ENCODE results near the gene MAML1. TPM values are rescaled to one million over a fixed set of nuclear protein-coding genes. Genes with fewer than 3 reads are reported as not detected.
A peak's percentile ranks its signal among the peaks of the same experiment; 100 is the strongest.

Gene MAML1
- total RNA-seq, 2 donors from 2014 or later, result 18.1 to 18.2 TPM

DNA sequence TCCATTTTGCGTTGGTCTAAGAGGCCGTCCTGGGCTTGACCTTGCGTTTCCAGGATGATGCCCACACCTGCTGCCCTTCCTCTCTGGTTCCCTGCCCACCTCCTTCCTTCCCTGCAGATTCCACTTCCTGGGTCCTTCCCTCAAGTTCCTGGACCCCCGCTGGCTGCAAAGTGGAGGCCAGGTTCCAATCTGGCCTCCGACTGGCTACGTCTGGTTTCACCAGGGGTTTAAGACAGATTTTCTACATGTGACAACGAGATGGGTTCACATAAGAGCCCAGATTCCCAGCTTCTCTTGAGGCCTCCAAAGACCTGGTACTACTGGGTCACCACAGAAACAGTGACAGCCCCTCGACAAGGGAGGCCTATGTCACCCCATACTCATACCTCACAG is 71.9 kb downstream of the MAML1 start:
- Histone ChIP-seq H3K4me3 (no peak overlapping the region), H3K27ac (peak overlapping the region in 3 of 4 donors; percentile 85 to 95 (median 94)), H3K36me3 (replicated peaks in 1 of 2; ENCODE audit: insufficient read depth in 1 of 2, low read depth in 2 of 2) (peaks cover 0 to 5% of the 10 kb centered on the region in 2 donors), H3K9me3 (no peaks in the 10 kb centered on the region), H3K27me3 (no peaks in the 10 kb centered on the region), H3K4me1 (peaks cover 52% of the 10 kb centered on the region)
- WGBS, 2 donors, result 73 to 81% methylated on average over 6 to 8 of the region's 8 CpGs
- ATAC-seq (no peak), DNase-seq (no peak)
- TF ChIP-seq POLR2A (IDR thresholded peaks at IDR 0.05), result no peak
- TF ChIP-seq, protein P1, sequence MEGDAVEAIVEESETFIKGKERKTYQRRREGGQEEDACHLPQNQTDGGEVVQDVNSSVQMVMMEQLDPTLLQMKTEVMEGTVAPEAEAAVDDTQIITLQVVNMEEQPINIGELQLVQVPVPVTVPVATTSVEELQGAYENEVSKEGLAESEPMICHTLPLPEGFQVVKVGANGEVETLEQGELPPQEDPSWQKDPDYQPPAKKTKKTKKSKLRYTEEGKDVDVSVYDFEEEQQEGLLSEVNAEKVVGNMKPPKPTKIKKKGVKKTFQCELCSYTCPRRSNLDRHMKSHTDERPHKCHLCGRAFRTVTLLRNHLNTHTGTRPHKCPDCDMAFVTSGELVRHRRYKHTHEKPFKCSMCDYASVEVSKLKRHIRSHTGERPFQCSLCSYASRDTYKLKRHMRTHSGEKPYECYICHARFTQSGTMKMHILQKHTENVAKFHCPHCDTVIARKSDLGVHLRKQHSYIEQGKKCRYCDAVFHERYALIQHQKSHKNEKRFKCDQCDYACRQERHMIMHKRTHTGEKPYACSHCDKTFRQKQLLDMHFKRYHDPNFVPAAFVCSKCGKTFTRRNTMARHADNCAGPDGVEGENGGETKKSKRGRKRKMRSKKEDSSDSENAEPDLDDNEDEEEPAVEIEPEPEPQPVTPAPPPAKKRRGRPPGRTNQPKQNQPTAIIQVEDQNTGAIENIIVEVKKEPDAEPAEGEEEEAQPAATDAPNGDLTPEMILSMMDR (IDR thresholded peaks at IDR 0.05), result no peak
- intact Hi-C loops (cut with DNase I), result loop anchor here (10.0 kb wide), 1 partner anchor 100 kb away; the partner anchor contains the start of gene TBC1D9B

- peak in 2 of 4 donors; percentile 39 to 52 for DNase-seq
- Histone ChIP-seq H3K4me1 (peaks cover 52% of the 10 kb centered on the region), H3K4me3 (peak overlapping the region in 1 of 2 donors; percentile 72), H3K27ac (peak overlapping the region; percentile 85 to 95 (median 91)), H3K36me3 (replicated peaks in 1 of 2; ENCODE audit: insufficient read depth in 1 of 2, low read depth in 2 of 2) (no peaks in the 10 kb centered on the region), H3K9me3 (no peaks in the 10 kb centered on the region), H3K27me3 (no peaks in the 10 kb centered on the region)
- intact Hi-C loops (cut with DNase I), result loop anchor here (10.0 kb wide), 1 partner anchor 100 kb away; the partner anchor contains the start of gene TBC1D9B
- ATAC-seq, result peak; percentile 2
- peak in 1 of 3 donors; percentile 5 for TF ChIP-seq POLR2A (IDR thresholded peaks at IDR 0.05)
- TF ChIP-seq, protein P1 (IDR thresholded peaks at IDR 0.05), result no peak
- 13 to 20% methylated on average over 8 to 9 of the region's 9 CpGs for whole genome bisulfite sequencing, 2 donors
Observed at GRCh38 chr5:179805070-179805528, 72.5 kb downstream of the MAML1 start.

GRCh38 chr5:179805529-179806249 is 73.1 kb downstream of the MAML1 start:
- ATAC-seq (peak; percentile 32), DNase-seq (peak in 3 of 4 donors; percentile 46 to 51 (median 50))
- 0 to 3% methylated on average over 5 to 44 of the region's 65 CpGs for WGBS, 2 donors
- Histone ChIP-seq H3K4me3 (peak overlapping the region; percentile 38 to 72), H3K4me1 (peaks cover 52% of the 10 kb centered on the region), H3K27me3 (no peaks in the 10 kb centered on the region), H3K36me3 (replicated peaks in 1 of 2; ENCODE audit: insufficient read depth in 1 of 2, low read depth in 2 of 2) (no peaks in the 10 kb centered on the region), H3K9me3 (no peaks in the 10 kb centered on the region), H3K27ac (peak overlapping the region; percentile 85 to 95 (median 91))
- intact Hi-C loops (cut with DNase I), result loop anchor here (10.0 kb wide), 1 partner anchor 99 kb away; the partner anchor contains the start of gene TBC1D9B
- TF ChIP-seq POLR2A (IDR thresholded peaks at IDR 0.05), result peak in 2 of 3 donors; percentile 6 to 42
- TF ChIP-seq, protein P1 (IDR thresholded peaks at IDR 0.05), result no peak

GRCh38 chr5:179806250-179807048 is 73.8 kb downstream of the MAML1 start, which contains the start of gene MGAT4B:
Gene MGAT4B (minus strand): TSS chr5:179806866. CDS start chr5:179806583, 283 bp downstream.
- Histone ChIP-seq H3K4me3 (peak within 1 kb of the TSS; percentile 72 to 85), H3K4me1 (peaks cover 52% of the 10 kb centered on the region), H3K27ac (peak within 1 kb of the TSS; percentile 85 to 95 (median 91)), H3K9me3 (no peaks in the 10 kb centered on the region), H3K27me3 (no peaks in the 10 kb centered on the region), H3K36me3 (replicated peaks in 1 of 2; ENCODE audit: insufficient read depth in 1 of 2, low read depth in 2 of 2) (no peaks in the 10 kb centered on the region)
- intact Hi-C loops (cut with DNase I), result loop anchor here (10.0 kb wide), 1 partner anchor 98 kb away; the partner anchor contains the start of gene TBC1D9B
- ATAC-seq (peak; percentile 87), DNase-seq (peak; percentile 81 to 85 (median 82))
- WGBS, 2 donors, result 1% methylated on average over 59 of the region's 108 CpGs; no CpG with 5 or more reads in 1 of the 2 donors
- TF ChIP-seq POLR2A (IDR thresholded peaks at IDR 0.05), result peak in 2 of 3 donors; percentile 25 to 41
- TF ChIP-seq, protein P1 (IDR thresholded peaks at IDR 0.05), result peak in 1 of 7 experiments; percentile 41

Measured in body of pancreas (tissue), 4 donors.